KMS-11 (cell line): Measurements from ENCODE around the gene C2orf92.

ENCODE experiments used
- H2AFZ ChIP-seq: fragments of 200-600 bp; sonication (generic); 2 replicates; pipeline ENCODE4 v1.6.1; 2016; ENCODE audit warnings: antibody characterized with exemption, mixed run types, low read depth
- H3K27ac ChIP-seq: fragments of 200-600 bp; sonication (generic); 2 replicates; pipeline ENCODE4 v1.6.1; 2016; ENCODE audit warnings: mild to moderate bottlenecking, mixed run types
- H3K27me3 ChIP-seq: fragments of 200-600 bp; sonication (generic); 2 replicates; pipeline ENCODE4 v1.6.1; 2017; ENCODE audit warnings: mild to moderate bottlenecking, low read depth, mixed run types, moderate library complexity; ENCODE audit not compliant: insufficient read depth
- H3K36me3 ChIP-seq: fragments of 200-600 bp; sonication (generic); 2 replicates; pipeline ENCODE4 v1.6.1; 2017; ENCODE audit warnings: mild to moderate bottlenecking, mixed run types; ENCODE audit not compliant: insufficient read depth
- H3K4me1 ChIP-seq: fragments of 200-600 bp; sonication (generic); 2 replicates; pipeline ENCODE4 v1.6.1; 2016; ENCODE audit warnings: mild to moderate bottlenecking, low read depth, mixed run types; ENCODE audit not compliant: poor library complexity, severe bottlenecking
- H3K4me2 ChIP-seq: fragments of 200-600 bp; sonication (generic); 2 replicates; pipeline ENCODE4 v1.7.0; 2016; ENCODE audit warnings: mild to moderate bottlenecking, mixed run types
- H3K4me3 ChIP-seq: fragments of 200-600 bp; sonication (generic); IDR thresholded peaks from 2 replicates; pipeline ENCODE4 v1.6.1; 2017; ENCODE audit warnings: low read depth, low read length, mixed read lengths; ENCODE audit not compliant: insufficient read depth
- H3K79me2 ChIP-seq: fragments of 200-600 bp; sonication (generic); 2 replicates; pipeline ENCODE4 v1.6.1; 2016; ENCODE audit warnings: low read depth, mixed run types; ENCODE audit not compliant: insufficient read depth
- H3K9ac ChIP-seq: fragments of 200-600 bp; sonication (generic); 2 replicates; pipeline ENCODE4 v1.6.1; 2016; ENCODE audit warnings: mild to moderate bottlenecking, mixed run types
- H4K20me1 ChIP-seq: fragments of 200-600 bp; sonication (generic); 2 replicates; pipeline ENCODE4 v1.6.1; 2016; ENCODE audit warnings: mild to moderate bottlenecking, mixed run types; ENCODE audit not compliant: insufficient read depth
- TF ChIP-seq, protein P1 (sequence below): fragments of 200-600 bp; sonication (generic); conservative IDR thresholded peaks from 2 replicates; pipeline ENCODE4 v1.6.1; 2017; ENCODE audit warnings: low read depth, mild to moderate bottlenecking, antibody characterized with exemption, low read length, moderate library complexity, mixed read lengths

C2orf92 gene

DNA sequence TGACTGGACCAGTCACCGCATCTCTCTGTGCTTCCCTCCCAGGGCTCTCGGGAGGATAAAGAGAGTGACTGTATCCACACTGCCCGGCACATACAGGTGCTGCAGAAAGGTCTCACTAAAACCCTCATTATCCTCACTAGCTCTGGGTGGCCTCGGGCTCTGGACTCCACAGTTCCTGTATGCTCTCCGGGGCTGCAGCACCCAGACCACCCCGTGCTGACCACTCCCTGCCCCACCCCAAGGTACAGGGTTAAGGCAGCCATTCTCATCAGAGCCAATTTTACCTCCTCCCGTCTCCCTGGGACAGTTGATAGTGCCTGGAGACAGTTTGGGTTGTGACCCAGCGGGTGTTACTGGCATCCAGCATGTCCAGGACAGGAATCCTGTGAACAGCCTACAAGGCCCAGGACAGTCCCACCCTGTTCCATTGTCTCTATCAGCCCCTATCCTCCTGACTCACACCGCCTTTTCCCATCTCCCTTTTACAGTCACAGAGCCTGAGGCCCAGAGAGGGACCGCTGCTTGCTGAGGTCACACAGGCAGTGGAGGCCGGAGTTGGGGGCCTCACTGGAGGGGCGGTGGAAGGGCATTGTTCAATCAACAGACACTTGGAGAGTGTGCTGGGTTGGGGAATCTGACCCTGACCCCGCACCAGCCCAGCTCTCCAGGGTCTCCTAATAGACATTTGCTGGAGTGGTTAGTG, 45.6 kb downstream of the C2orf92 start:
- Histone ChIP-seq H3K4me1 (no peaks in the 10 kb centered on the region), H3K36me3 (no peaks in the 10 kb centered on the region), H3K79me2 (no peaks in the 10 kb centered on the region)

GRCh38 chr2:97715951-97716694, 46.6 kb downstream of the C2orf92 start:
- Histone ChIP-seq H4K20me1 (no peaks in the 10 kb centered on the region), H3K9ac (no peak overlapping the region), H3K79me2 (no peaks in the 10 kb centered on the region), H3K36me3 (no peaks in the 10 kb centered on the region), H3K27ac (no peak overlapping the region), H3K4me2 (no peak overlapping the region), H3K4me3 (no peak overlapping the region), H3K27me3 (no peaks in the 10 kb centered on the region), H3K4me1 (no peaks in the 10 kb centered on the region), H2AFZ (no peak overlapping the region)
- TF ChIP-seq, protein P1, sequence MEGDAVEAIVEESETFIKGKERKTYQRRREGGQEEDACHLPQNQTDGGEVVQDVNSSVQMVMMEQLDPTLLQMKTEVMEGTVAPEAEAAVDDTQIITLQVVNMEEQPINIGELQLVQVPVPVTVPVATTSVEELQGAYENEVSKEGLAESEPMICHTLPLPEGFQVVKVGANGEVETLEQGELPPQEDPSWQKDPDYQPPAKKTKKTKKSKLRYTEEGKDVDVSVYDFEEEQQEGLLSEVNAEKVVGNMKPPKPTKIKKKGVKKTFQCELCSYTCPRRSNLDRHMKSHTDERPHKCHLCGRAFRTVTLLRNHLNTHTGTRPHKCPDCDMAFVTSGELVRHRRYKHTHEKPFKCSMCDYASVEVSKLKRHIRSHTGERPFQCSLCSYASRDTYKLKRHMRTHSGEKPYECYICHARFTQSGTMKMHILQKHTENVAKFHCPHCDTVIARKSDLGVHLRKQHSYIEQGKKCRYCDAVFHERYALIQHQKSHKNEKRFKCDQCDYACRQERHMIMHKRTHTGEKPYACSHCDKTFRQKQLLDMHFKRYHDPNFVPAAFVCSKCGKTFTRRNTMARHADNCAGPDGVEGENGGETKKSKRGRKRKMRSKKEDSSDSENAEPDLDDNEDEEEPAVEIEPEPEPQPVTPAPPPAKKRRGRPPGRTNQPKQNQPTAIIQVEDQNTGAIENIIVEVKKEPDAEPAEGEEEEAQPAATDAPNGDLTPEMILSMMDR = no peak

More for the DNA sequence above, 45.6 kb downstream of the C2orf92 start:
- no peak overlapping the region for H3K9ac ChIP-seq
- no peaks in the 10 kb centered on the region for H4K20me1 ChIP-seq
- no peak overlapping the region for H3K27ac ChIP-seq
- H3K4me2 ChIP-seq = no peak overlapping the region
- no peak overlapping the region for H2AFZ ChIP-seq
- TF ChIP-seq, protein P1 = no peak
- H3K4me3 ChIP-seq = no peak overlapping the region
- no peaks in the 10 kb centered on the region for H3K27me3 ChIP-seq

- no peaks in the 10 kb centered on the region for H3K27me3 ChIP-seq
- H3K79me2 ChIP-seq = no peaks in the 10 kb centered on the region
- H3K27ac ChIP-seq = no peak overlapping the region
- no peaks in the 10 kb centered on the region for H4K20me1 ChIP-seq
- H3K4me3 ChIP-seq = no peak overlapping the region
- H2AFZ ChIP-seq = no peak overlapping the region
- H3K4me1 ChIP-seq = no peaks in the 10 kb centered on the region
- H3K9ac ChIP-seq = no peak overlapping the region
- H3K4me2 ChIP-seq = no peak overlapping the region
- TF ChIP-seq, protein P1 = no peak
- H3K36me3 ChIP-seq = no peaks in the 10 kb centered on the region
Observed at GRCh38 chr2:97716695-97717612, 47.4 kb downstream of the C2orf92 start.

DNA sequence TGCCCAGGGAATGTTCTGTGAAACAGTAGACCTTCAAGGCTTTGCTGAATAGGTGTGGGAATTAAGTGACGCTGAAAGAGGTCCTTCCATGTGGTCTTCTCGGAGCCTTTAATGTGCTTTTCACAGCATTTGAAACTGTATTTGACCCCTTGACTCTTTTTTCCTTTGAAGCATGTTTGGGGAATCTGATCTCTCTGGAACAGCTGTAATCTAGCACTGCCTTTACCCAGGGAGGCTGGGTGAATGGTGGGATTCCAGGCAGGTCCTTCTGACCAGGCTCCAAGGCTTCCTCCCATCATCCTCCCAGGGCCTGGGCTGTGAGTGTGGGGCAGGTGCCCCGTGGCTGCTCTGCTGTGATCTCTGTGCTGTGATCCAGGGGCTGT, 48.1 kb downstream of the C2orf92 start:
- Histone ChIP-seq H3K4me2 (no peak overlapping the region), H3K36me3 (no peaks in the 10 kb centered on the region), H3K27me3 (no peaks in the 10 kb centered on the region), H3K79me2 (no peaks in the 10 kb centered on the region), H2AFZ (no peak overlapping the region), H3K9ac (no peak overlapping the region), H3K4me3 (no peak overlapping the region), H4K20me1 (no peaks in the 10 kb centered on the region), H3K27ac (no peak overlapping the region), H3K4me1 (no peaks in the 10 kb centered on the region)
- TF ChIP-seq, protein P1 = no peak
